Testis (tissue), 3 donors: ENCODE data around the gene C9orf50. TPM values are rescaled to one million over a fixed set of nuclear protein-coding genes. Genes with fewer than 3 reads are reported as not detected.

ENCODE experiments used
- DNase-seq: peaks from one replicate; pipeline ENCODE4 v3.0.0-alpha.2; 2019
- H3K27ac ChIP-seq, 2 donors: fragments of 200-600 bp; sonication (generic); one replicate each; pipeline ENCODE4 v1.5.1; 2019
- H3K27me3 ChIP-seq: fragments of 200-600 bp; sonication (generic); one replicate; pipeline ENCODE4 v1.5.1; 2019
- H3K36me3 ChIP-seq: fragments of 200-600 bp; sonication (generic); one replicate; pipeline ENCODE4 v1.5.1; 2017; ENCODE audit warnings: low read depth; ENCODE audit errors: missing control alignments
- H3K4me1 ChIP-seq: fragments of 200-600 bp; sonication (generic); one replicate; pipeline ENCODE4 v1.5.1; 2019
- H3K4me3 ChIP-seq, 2 donors: fragments of 200-600 bp; sonication (generic); one replicate each; pipeline ENCODE4 v1.5.1; 2017 to 2019
- H3K9me3 ChIP-seq: fragments of 200-600 bp; sonication (generic); one replicate; pipeline ENCODE4 v1.5.1; 2017
- CTCF ChIP-seq, 3 experiments: fragments of 450-650 bp in 2 of 3; fragments of 200-600 bp in 1 of 3; sonication (generic) in 1 of 3; IDR thresholded peaks; one replicate each; pipeline ENCODE4 v1.5.1; 2016 to 2019; ENCODE audit warnings: antibody characterized with exemption in 3 of 3, mild to moderate bottlenecking in 2 of 3, moderate library complexity in 1 of 3
- POLR2A ChIP-seq: fragments of 450-650 bp; IDR thresholded peaks from one replicate; pipeline ENCODE4 v1.6.1; 2017; ENCODE audit warnings: antibody characterized with exemption, mild to moderate bottlenecking, moderate library complexity
- WGBS, 2 donors: methylation state at CpG; one replicate each; pipeline ENCODE4 v1.1.5; 2018; 5-methylcytosine and 5-hydroxymethylcytosine counted together
- intact Hi-C: fragments of 100-400 bp; cut with DNase I; formaldehyde crosslinking; loops from one replicate; pipeline ENCODE4 v1.15.1; 2023; ENCODE audit warnings: low total_unique reads
- polyA plus RNA-seq: library from polyadenylated mRNA; stranded (reverse); fragments of 350-450 nt; fragmentation: Illumina TruSeq; extraction: RNeasy Lipid Tissue Mini Kit (QIAGEN cat#74804); gene quantifications from one replicate; pipeline ENCODE4 v1.2.3, GENCODE V29; 2014; ENCODE audit warnings: low read depth, low replicate concordance; ENCODE audit not compliant: insufficient read depth
- total RNA-seq, 2 donors: library from RNA; depleted of rRNA; stranded (reverse); fragments of >200 nt; gene quantifications; one replicate each; pipeline ENCODE4 v1.2.3, GENCODE V29; 2016

C9orf50 gene
- total and polyA plus RNA-seq, 3 donors from 2014 or later, result 3.7 to 14.6 (median 9.4) TPM

GRCh38 chr9:129613520-129614175 lies 7.3 kb downstream of the C9orf50 start:
- intact Hi-C loops, result no loop called here
- no peak for DNase-seq
- Histone ChIP-seq H3K36me3 (no peaks in the 10 kb centered on the region), H3K9me3 (no peaks in the 10 kb centered on the region), H3K27ac (no peak overlapping the region), H3K27me3 (no peaks in the 10 kb centered on the region), H3K4me3 (no peak overlapping the region), H3K4me1 (peaks cover 19% of the 10 kb centered on the region)
- 65 to 74% methylated on average over 16 to 19 of the region's 19 CpGs for WGBS, 2 donors
- TF ChIP-seq CTCF (IDR thresholded peaks at IDR 0.05), result no peak
- no peak for TF ChIP-seq POLR2A

- H3K36me3 ChIP-seq, result no peaks in the 10 kb centered on the region
- DNase-seq, result no peak
- H3K4me1 ChIP-seq, result peaks cover 21% of the 10 kb centered on the region
- H3K9me3 ChIP-seq, result no peaks in the 10 kb centered on the region
- H3K27ac ChIP-seq, result no peak overlapping the region
- no peak for TF ChIP-seq POLR2A
- no peak for TF ChIP-seq CTCF (IDR thresholded peaks at IDR 0.05)
- intact Hi-C loops, result no loop called here
- no peak overlapping the region for H3K4me3 ChIP-seq
- no peaks in the 10 kb centered on the region for H3K27me3 ChIP-seq
- WGBS, 2 donors, result 73 to 87% methylated on average over 6 to 15 of the region's 15 CpGs
Measured at GRCh38 chr9:129612815-129613519, 7.9 kb downstream of the C9orf50 start.

GRCh38 chr9:129612123-129612522 lies 8.8 kb downstream of the C9orf50 start:
- no peak overlapping the region for H3K27ac ChIP-seq
- no peaks in the 10 kb centered on the region for H3K9me3 ChIP-seq
- 56 to 80% methylated on average over 5 to 7 of the region's 7 CpGs for WGBS, 2 donors
- peaks cover 27% of the 10 kb centered on the region for H3K4me1 ChIP-seq
- no peak for TF ChIP-seq CTCF (IDR thresholded peaks at IDR 0.05)
- TF ChIP-seq POLR2A, result no peak
- H3K36me3 ChIP-seq, result no peaks in the 10 kb centered on the region
- DNase-seq, result no peak
- no peak overlapping the region for H3K4me3 ChIP-seq
- no peaks in the 10 kb centered on the region for H3K27me3 ChIP-seq
- intact Hi-C loops, result no loop called here

GRCh38 chr9:129611307-129611800 lies 9.5 kb downstream of the C9orf50 start:
- H3K4me1 ChIP-seq, result peaks cover 31% of the 10 kb centered on the region
- no peak overlapping the region for H3K4me3 ChIP-seq
- H3K27me3 ChIP-seq, result no peaks in the 10 kb centered on the region
- no peaks in the 10 kb centered on the region for H3K9me3 ChIP-seq
- no peaks in the 10 kb centered on the region for H3K36me3 ChIP-seq
- 34 to 50% methylated on average over 7 to 11 of the region's 12 CpGs for WGBS, 2 donors
- intact Hi-C loops, result no loop called here
- DNase-seq, result no peak
- TF ChIP-seq CTCF (IDR thresholded peaks at IDR 0.05), result no peak
- TF ChIP-seq POLR2A, result no peak
- no peak overlapping the region for H3K27ac ChIP-seq
